HFF-Myc (cell line): ENCODE results near the gene SLC45A3.

ENCODE experiments used
- DNase-seq: peaks from one replicate; pipeline ENCODE4 v3.0.0-alpha.2; 2011; ENCODE audit warnings: low read depth; ENCODE audit errors: extremely low read depth
- H3K4me3 ChIP-seq: replicated peaks from 2 replicates; pipeline ENCODE4 v1.5.1; 2011; ENCODE audit warnings: low read depth, mild to moderate bottlenecking, control low read depth, low read length
- TF ChIP-seq, protein P1 (sequence below): IDR thresholded peaks from 2 replicates; pipeline ENCODE4 v1.5.1; 2012; ENCODE audit warnings: mild to moderate bottlenecking, low read depth, low read length, control low read depth; ENCODE audit errors: missing control alignments

Gene SLC45A3

DNA sequence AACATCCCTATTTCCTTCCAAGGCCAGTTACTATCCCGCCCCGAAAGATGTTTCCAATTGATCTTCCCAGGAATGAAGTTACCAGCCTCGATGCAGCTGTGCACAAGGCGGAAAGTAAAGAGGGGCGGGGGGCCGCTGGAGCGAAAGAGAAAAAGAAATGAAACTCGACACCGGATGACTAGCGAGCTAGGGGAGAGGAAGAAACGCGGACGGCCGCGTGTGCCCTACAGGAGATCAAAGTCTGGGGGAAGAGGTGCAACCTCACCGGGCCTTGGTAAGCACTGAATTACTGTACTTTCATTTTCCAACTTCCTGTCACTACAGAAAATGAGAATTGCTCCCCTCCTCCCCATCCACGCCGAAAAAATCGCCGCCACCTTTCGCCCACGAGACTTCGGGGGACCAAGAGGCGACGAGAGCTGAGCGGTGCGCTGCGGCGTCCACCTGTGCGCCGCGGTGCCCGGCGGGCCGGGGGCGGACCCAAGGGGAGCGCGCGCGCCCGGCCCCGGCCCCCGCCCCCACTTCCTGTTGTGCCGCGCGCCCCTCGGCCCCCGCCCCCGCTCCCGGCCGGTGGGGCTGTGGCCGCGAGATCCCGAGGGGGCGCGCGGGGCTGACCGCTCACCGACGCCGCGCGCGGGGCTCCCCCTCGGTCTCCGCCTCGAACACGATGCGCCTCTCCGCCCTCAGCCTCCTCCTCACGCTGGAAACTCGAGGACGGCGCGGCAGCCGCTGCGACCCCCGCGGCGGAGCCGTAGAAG, 49.1 kb downstream of the SLC45A3 start:
- peak; percentile 65 for DNase-seq
- TF ChIP-seq, protein P1, sequence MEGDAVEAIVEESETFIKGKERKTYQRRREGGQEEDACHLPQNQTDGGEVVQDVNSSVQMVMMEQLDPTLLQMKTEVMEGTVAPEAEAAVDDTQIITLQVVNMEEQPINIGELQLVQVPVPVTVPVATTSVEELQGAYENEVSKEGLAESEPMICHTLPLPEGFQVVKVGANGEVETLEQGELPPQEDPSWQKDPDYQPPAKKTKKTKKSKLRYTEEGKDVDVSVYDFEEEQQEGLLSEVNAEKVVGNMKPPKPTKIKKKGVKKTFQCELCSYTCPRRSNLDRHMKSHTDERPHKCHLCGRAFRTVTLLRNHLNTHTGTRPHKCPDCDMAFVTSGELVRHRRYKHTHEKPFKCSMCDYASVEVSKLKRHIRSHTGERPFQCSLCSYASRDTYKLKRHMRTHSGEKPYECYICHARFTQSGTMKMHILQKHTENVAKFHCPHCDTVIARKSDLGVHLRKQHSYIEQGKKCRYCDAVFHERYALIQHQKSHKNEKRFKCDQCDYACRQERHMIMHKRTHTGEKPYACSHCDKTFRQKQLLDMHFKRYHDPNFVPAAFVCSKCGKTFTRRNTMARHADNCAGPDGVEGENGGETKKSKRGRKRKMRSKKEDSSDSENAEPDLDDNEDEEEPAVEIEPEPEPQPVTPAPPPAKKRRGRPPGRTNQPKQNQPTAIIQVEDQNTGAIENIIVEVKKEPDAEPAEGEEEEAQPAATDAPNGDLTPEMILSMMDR: no peak
- peak overlapping the region; percentile 54 for H3K4me3 ChIP-seq

DNA sequence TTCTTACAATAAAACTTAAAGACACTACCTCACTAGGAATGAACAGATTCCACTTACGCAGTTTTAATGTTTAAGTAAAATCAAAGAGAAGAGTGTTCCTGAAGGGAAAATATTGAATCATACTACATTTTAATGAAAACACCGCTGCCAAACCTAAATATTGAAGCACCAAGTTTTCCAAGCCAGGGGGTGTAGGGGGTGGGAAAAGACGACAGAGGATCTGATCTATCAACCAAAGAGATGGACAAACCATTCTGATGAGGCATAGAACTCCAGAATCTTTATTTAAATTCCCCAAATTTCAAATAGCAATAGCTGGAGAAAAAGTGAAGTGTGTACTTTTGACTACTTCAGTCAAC, 49.7 kb downstream of the SLC45A3 start:
- TF ChIP-seq, protein P1: no peak

DNA sequence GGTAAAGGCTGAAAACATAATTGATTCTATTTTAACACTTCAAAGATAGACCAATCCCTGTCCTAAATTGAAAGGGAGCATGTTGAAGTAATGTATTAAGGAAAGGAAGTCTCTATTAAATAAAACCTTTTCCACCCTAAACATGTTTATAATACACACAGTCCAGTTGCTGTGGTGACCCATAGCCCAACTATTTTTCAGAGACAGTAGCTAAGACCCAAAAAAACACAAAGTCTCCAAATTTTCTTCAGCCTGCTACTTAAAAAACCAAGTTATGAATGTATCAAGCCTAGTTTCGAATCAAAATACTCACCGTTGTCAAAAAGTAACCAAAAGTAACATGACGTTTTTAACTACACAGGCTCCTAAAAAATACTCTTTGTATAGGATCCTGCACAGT, 50.1 kb downstream of the SLC45A3 start:
- H3K4me3 ChIP-seq: peak overlapping the region; percentile 54
- DNase-seq: no peak
- TF ChIP-seq, protein P1: no peak

More for the DNA sequence above, 49.7 kb downstream of the SLC45A3 start:
- DNase-seq: no peak
- peak overlapping the region; percentile 54 for H3K4me3 ChIP-seq

DNA sequence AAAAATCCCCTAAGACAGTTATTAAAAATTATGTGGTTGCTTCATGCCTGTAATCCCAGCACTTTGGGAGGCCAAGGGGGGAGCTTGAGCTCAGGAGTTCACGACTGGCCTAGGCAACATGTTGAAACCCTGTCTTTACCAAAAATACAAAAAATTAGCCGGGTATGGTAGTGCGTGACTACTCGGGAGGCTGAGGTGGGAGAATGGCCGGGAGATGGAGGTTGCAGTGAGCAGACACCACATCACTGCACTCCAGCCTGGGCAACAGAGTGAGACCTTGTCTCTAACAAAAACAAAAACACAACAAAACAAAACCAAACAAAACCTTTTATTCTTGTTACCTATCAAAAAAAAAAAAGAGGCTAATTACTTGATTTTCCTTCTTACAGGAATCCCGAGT, 50.6 kb downstream of the SLC45A3 start:
- peak overlapping the region; percentile 54 for H3K4me3 ChIP-seq
- TF ChIP-seq, protein P1: no peak
- no peak for DNase-seq

DNA sequence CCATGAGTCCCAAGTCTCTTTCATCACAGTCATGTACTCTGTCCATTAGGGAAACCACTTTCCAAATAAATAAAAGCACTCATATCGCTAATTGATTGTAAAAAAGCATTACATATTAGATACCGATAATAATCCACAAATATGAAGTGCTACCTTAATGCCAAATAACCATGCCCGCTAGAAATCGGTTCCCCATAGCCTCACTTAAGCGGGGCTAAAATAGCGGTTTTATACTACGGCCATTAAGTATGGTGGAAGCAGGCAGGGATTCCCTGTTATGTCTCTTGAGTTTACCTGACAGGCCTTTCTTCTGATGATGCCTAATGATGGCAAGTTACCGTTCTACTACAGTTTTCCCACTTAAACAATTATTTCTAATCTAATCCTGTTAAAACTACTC, 52.4 kb downstream of the SLC45A3 start:
- no peak overlapping the region for H3K4me3 ChIP-seq
- TF ChIP-seq, protein P1: no peak

DNA sequence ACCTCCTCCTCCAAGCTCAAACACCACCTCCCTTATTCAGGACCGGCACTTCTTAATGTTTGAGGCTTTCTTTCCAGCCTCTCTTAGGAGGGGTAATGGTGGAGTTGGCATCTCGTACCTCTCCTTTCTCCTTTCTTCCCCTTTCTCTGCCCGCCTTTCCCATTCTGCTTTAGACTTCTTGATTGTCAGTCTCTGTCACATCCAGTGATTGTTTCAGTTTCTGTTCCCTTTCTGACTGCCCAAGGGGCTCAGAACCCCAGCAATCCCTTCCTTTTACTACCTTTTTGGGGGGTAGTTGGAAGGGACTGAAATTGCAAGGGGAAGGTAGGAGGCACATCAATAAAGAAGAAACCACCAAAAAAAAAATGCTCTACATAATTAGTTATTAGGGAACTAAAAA, 54.1 kb downstream of the SLC45A3 start:
- TF ChIP-seq, protein P1: no peak

More for the DNA sequence above, 52.4 kb downstream of the SLC45A3 start:
- DNase-seq: no peak

DNA sequence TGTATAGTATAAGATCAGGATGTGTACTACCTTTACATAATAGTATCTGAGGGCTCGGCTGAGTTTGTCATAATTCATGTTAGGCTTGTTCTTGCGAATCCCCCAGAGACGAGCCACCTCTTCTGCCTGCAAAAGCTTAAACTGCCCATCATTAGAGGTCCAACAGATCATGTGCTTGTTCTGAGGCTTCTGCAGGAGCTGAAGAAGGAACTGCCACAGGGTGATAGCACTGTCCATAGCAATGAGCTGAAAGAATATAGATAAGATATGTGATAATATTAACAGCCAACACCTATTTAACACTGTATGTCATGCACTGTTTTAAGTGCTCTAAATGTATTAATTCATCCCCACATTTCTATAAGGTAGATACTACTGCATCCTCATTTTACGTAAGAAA, 56.7 kb downstream of the SLC45A3 start:
- no peak for DNase-seq
- no peak overlapping the region for H3K4me3 ChIP-seq
- TF ChIP-seq, protein P1: no peak

More for the DNA sequence above, 54.1 kb downstream of the SLC45A3 start:
- H3K4me3 ChIP-seq: no peak overlapping the region
- DNase-seq: no peak
